ENCODE results near the gene ARMC5. TPM values are rescaled to one million over a fixed set of nuclear protein-coding genes. Genes with fewer than 3 reads are reported as not detected.

The ARMC5 gene
- total RNA-seq, 4 donors from 2014 or later, result 5.4 to 13.4 (median 9.9) TPM

- 67% methylated on average over 6 of the region's 6 CpGs for WGBS
- no peak overlapping the region for H3K4me3 ChIP-seq
- intact Hi-C loops (cut with DNase I), result no loop called here
Measured at GRCh38 chr16:31513126-31513525, 53.8 kb downstream of the ARMC5 start.

GRCh38 chr16:31513884-31514283, 54.6 kb downstream of the ARMC5 start:
- Histone ChIP-seq H3K27ac (replicated peaks in 1 of 4) (no peak overlapping the region), H3K36me3 (no peaks in the 10 kb centered on the region), H3K4me3 (no peak overlapping the region), H3K27me3 (no peaks in the 10 kb centered on the region), H3K9me3 (no peaks in the 10 kb centered on the region), H3K4me1 (peaks cover 9 to 14% (median 11%) of the 10 kb centered on the region in 4 donors)
- TF ChIP-seq CTCF (IDR thresholded peaks at IDR 0.05) (no peak), POLR2A (IDR thresholded peaks at IDR 0.05; ENCODE audit: low read depth) (no peak), EP300 (IDR thresholded peaks at IDR 0.05) (no peak), POLR2AphosphoS5 (IDR thresholded peaks at IDR 0.05) (no peak)
- DNase-seq (ENCODE audit: extremely low spot score), result no peak
- intact Hi-C loops (cut with DNase I), result no loop called here

More at GRCh38 chr16:31513126-31513525, 53.8 kb downstream of the ARMC5 start:
- H3K36me3 ChIP-seq, result no peaks in the 10 kb centered on the region
- no peak overlapping the region for H3K27ac ChIP-seq (replicated peaks in 1 of 4)
- H3K27me3 ChIP-seq, result no peaks in the 10 kb centered on the region
- H3K4me1 ChIP-seq, result peaks cover 10 to 16% (median 13%) of the 10 kb centered on the region in 4 donors
- TF ChIP-seq EP300 (IDR thresholded peaks at IDR 0.05) (no peak), POLR2A (IDR thresholded peaks at IDR 0.05; ENCODE audit: low read depth) (no peak), POLR2AphosphoS5 (IDR thresholded peaks at IDR 0.05) (no peak), CTCF (IDR thresholded peaks at IDR 0.05) (no peak)
- DNase-seq (ENCODE audit: extremely low spot score), result no peak
- H3K9me3 ChIP-seq, result no peaks in the 10 kb centered on the region

Other genes starting within 250 kb of the ARMC5 start
- gene TRIM72, start 245.4 kb upstream of the ARMC5 start, total RNA-seq, result under 1 TPM in 2 of 4 donors, not detected in 2; under 0.01 to 0.84 TPM
- not detected for gene PYDC1, start 242.4 kb upstream of the ARMC5 start, total RNA-seq
- 10 to 100 TPM; 12.2 to 25.2 (median 14.9) TPM for gene ITGAM, start 199.5 kb upstream of the ARMC5 start, total RNA-seq
- gene ITGAX, start 104.3 kb upstream of the ARMC5 start, total RNA-seq, result 10 to 100 TPM in 1 of 4 donors, 1 to 10 TPM in 2, under 1 TPM in 1; 0.71 to 11.3 (median 3.4) TPM
- gene ITGAD, start 66.2 kb upstream of the ARMC5 start, total RNA-seq, result under 1 TPM in 1 of 4 donors, not detected in 3; 0.50 TPM
- 1 to 10 TPM in 1 of 4 donors, not detected in 3; 1.3 TPM for gene COX6A2, start 31.1 kb upstream of the ARMC5 start, total RNA-seq
- gene ZNF843, start 16.7 kb upstream of the ARMC5 start, total RNA-seq, result 1 to 10 TPM in 2 of 4 donors, under 1 TPM in 2; 0.50 to 1.9 (median 1.3) TPM
- 100 to 1,000 TPM; 255 to 471 (median 274) TPM for gene TGFB1I1, start 12.7 kb downstream of the ARMC5 start, total RNA-seq
- under 1 TPM in 3 of 4 donors, not detected in 1; 0.13 to 0.66 (median 0.34) TPM for gene SLC5A2, start 23.6 kb downstream of the ARMC5 start, total RNA-seq
- 10 to 100 TPM; 32.4 to 51.3 (median 43.6) TPM for gene RUSF1, start 48.9 kb downstream of the ARMC5 start, total RNA-seq
- 1 to 10 TPM in 1 of 4 donors, not detected in 3; 1.2 TPM for gene AHSP, start 68.4 kb downstream of the ARMC5 start, total RNA-seq

Measured in esophagus muscularis mucosa (tissue), 4 donors.